ENCODE measurements around the gene INHBA.

Gene INHBA

DNA sequence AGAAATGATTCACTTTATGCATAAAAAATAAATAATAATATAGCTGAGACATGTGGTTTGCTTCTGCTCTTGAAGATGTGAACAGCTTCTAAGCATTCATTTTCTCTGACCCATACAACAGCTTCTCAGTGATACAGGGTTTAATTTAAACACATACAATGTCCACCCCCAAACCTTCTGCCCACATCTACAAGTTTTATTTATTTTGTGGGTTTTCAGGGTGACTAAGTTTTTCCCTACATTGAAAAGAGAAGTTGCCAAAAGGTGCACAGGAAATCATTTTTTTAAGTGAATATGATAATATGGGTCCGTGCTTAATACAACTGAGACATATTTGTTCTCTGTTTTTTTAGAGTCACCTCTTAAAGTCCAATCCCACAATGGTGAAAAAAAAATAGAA, 17.2 kb downstream of the INHBA start:
- DNase-seq, result no peak

DNA sequence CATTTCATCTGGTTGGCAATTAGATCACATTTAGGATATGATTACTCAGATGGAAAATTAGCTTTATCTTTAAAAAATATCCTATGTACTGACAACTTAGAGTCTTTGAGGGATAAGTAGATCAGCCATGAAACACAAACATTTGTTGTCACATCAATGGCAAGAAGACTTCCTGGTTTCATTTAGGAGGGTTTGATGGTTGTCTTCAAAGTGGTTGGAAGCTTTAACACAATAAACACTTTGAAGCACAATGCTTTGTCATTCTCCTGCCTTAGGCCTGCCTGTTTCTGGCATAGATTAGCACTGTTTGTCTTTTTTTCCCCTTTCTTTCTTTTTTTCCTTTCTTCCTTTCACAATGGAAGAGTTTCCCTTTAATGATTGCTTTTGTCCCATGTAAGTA, 20.5 kb downstream of the INHBA start:
- no peak for DNase-seq

GRCh38 chr7:41679566-41679965, 23.3 kb downstream of the INHBA start:
- DNase-seq, result no peak

- no peak for DNase-seq
Observed at GRCh38 chr7:41674505-41675023, 28.3 kb downstream of the INHBA start.

DNA sequence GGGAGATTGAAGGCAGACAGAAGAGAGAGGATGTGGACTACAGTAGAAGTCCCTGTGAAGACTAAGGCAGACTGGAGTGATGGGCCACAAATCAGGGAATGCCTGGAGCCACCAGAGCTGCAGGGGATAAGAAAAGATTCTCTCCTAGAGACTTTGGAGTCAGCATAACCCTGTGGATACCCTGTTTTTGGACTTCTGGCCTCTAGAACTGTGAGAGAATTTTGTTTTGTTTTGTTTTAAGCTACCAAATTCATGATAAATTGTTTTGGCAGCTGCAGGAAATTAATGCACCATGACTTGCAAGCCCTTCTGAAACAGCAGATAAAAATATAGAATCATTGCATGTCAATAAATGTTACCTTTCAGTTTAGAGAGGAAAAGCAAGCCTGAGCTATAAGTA, 41.3 kb downstream of the INHBA start:
- DNase-seq, result no peak

GRCh38 chr7:41659539-41659938, 43.4 kb downstream of the INHBA start:
- no peak for DNase-seq

DNA sequence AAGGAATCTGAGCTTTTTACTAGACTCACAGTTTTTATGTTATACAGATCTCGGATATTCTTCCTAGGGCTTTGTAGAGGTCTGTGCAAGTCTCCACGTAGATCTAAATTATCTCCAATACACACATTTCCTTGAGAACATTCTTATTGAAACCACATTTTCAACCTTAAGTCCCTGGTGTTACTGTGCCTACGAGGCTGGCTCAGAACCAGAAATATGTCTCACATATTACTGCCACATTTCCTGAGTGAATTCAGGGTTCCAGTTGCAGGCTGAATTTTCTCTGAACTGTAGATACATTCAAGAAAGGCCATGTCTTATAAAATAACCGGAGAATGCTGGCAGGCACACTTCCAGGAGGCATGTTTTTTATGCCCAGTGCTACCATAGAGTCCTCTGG, 46.5 kb downstream of the INHBA start:
- DNase-seq, result no peak

GRCh38 chr7:41655426-41655825, 47.5 kb downstream of the INHBA start:
- DNase-seq, result no peak

- no peak for DNase-seq
Observed at GRCh38 chr7:41652267-41652666, 50.6 kb downstream of the INHBA start.

DNA sequence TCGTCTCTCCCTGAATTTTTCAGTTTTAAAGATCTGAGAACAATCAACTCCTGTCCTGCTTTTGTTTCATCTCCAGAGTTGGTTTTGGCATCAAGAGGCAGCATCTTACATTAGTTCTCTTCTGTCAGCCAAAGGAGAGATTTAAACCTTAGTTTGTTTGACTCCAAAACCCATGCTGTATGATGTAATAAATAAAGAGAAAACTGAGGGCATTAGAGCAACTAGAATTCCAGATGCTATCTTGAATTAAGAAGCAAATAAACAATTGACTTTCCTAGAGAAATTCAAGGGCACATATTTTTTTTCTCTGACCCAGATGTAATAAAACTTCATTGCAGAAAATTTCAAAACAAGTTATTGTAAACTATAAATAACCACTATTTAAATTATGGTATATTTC, 54.4 kb downstream of the INHBA start:
- no peak for DNase-seq

- no peak for DNase-seq
Observed at GRCh38 chr7:41643616-41644015, 59.3 kb downstream of the INHBA start.

DNA sequence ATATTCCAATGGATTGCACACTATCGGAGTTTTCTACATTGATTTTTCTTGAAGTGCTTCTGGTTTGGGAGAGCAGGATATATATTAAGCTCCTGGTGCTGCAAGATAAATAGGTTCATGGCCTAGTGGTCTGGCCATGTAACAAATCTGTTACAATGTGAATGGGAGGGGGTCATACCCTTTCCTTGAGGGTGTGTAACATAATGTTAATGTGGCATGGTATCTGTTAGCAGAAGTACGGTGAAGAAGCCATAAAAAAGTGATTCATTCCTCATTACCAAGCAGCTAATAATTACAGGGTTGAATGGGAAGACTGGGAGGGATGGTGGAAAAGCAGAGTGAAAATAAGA, 61.2 kb downstream of the INHBA start:
- DNase-seq, result no peak

GRCh38 chr7:41641011-41641664, 61.8 kb downstream of the INHBA start:
- no peak for DNase-seq

- DNase-seq, result no peak
Observed at GRCh38 chr7:41640487-41640886, 62.4 kb downstream of the INHBA start.

DNA sequence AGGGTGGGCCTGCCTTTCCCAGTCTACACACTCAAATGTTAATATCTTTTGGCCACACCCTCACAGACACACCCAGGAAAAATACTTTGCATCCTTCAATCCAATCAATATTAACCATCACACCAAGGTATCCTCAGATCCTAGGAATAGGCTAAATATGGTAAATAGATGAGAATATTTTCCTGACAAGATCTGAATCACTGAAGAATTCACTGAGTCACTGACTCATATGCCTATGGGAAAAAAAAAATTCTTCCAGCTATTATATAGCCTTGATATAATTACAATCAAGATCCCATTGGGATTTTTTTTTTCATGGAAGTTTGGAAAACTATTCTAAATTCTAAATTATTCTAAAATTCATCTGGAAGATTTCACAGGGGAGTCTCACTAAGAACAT, 65.8 kb downstream of the INHBA start:
- no peak for DNase-seq
